B cell (primary cell): Measurements from ENCODE around the gene CSE1L.

ENCODE experiments used
- CTCF ChIP-seq: fragments of 200-600 bp; IDR thresholded peaks from one replicate; pipeline ENCODE4 v1.8.0; 2022; ENCODE audit warnings: antibody characterized with exemption, mild to moderate bottlenecking
- EZH2 ChIP-seq: IDR thresholded peaks from 2 replicates; pipeline ENCODE4 v1.6.1; 2012; ENCODE audit warnings: borderline replicate concordance, low read depth, mild to moderate bottlenecking, moderate library complexity, low read length; ENCODE audit not compliant: insufficient read depth, poor library complexity, severe bottlenecking

DNA sequence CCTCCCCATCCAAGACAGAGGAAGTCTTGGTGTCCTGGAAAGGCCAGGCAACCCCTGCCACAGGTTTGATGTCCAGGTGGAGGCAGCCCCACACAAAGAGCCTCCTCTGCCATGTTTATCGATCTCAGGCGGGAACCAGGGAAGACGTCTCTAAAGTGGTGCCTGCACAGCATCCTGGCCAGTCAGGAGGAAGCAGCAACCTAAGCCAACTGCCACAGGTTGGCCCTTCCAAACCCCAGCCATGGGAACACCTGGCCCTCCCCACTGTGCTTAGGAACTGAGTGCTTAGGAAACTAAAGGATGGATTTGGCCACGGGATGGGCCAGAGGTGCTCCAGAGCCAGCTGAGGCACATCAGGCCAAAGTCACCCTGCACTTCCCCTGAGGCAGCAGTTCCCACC is 56.9 kb downstream of the CSE1L start:
- TF ChIP-seq CTCF (no peak), EZH2 (no peak)
